Right renal cortex interstitium (tissue), 3 donors: ENCODE data around the gene PPP1R13L. TPM values are rescaled to one million over a fixed set of nuclear protein-coding genes. Genes with fewer than 3 reads are reported as not detected.

Source experiments
- DNase-seq, 3 donors: peaks; one replicate each; pipeline ENCODE4 v3.0.0-alpha.2; 2013; ENCODE audit warnings: low read depth in 3 of 3, low spot score in 2 of 3
- polyA plus RNA-seq, 3 donors: library from polyadenylated mRNA; unstranded; fragments of 120-200 nt; gene quantifications; one replicate each; pipeline ENCODE4 v1.2.1, GENCODE V29; 2013; ENCODE audit not compliant: insufficient read length in 3 of 3

Gene PPP1R13L
- 1 to 10 TPM; 6.2 to 8.9 (median 6.5) TPM for polyA plus RNA-seq

- DNase-seq = no peak
Measured at GRCh38 chr19:45404557-45405434, at the start of gene PPP1R13L. Gene PPP1R13L (minus strand): TSS chr19:45405069. CDS start chr19:45398318, 6,751 bp downstream.

- no peak for DNase-seq
Measured at GRCh38 chr19:45451850-45452387, 47.0 kb upstream of the PPP1R13L start.

GRCh38 chr19:45451131-45451849 is 46.4 kb upstream of the PPP1R13L start:
- no peak for DNase-seq

- no peak for DNase-seq
Measured at GRCh38 chr19:45450012-45450333, 45.1 kb upstream of the PPP1R13L start.

- DNase-seq = no peak
Measured at GRCh38 chr19:45448887-45449299, 44.0 kb upstream of the PPP1R13L start.

- DNase-seq = no peak
Measured at GRCh38 chr19:45448425-45448756, 43.5 kb upstream of the PPP1R13L start.

GRCh38 chr19:45446944-45447343 is 42.1 kb upstream of the PPP1R13L start:
- DNase-seq = no peak

GRCh38 chr19:45446295-45446694 is 41.4 kb upstream of the PPP1R13L start:
- DNase-seq = no peak

- no peak for DNase-seq
Measured at GRCh38 chr19:45445139-45445538, 40.3 kb upstream of the PPP1R13L start.

GRCh38 chr19:45444318-45445041 is 39.6 kb upstream of the PPP1R13L start:
- DNase-seq = no peak

GRCh38 chr19:45443462-45444317 is 38.8 kb upstream of the PPP1R13L start:
- DNase-seq = peak in 1 of 3 donors; percentile 87

GRCh38 chr19:45442778-45443461 is 38.1 kb upstream of the PPP1R13L start:
- DNase-seq = no peak

GRCh38 chr19:45442408-45442777 is 37.5 kb upstream of the PPP1R13L start:
- no peak for DNase-seq

GRCh38 chr19:45440873-45441654 is 36.2 kb upstream of the PPP1R13L start:
- DNase-seq = no peak

- no peak for DNase-seq
Measured at GRCh38 chr19:45440259-45440638, 35.4 kb upstream of the PPP1R13L start.

- no peak for DNase-seq
Measured at GRCh38 chr19:45439569-45440258, 34.8 kb upstream of the PPP1R13L start.

GRCh38 chr19:45439190-45439568 is 34.3 kb upstream of the PPP1R13L start:
- DNase-seq = no peak

- no peak for DNase-seq
Measured at GRCh38 chr19:45437328-45437727, 32.5 kb upstream of the PPP1R13L start.
